Hematopoietic multipotent progenitor cell treated with erythropoietin and hydrocortisone succinate and interleukin-3 and kit ligand, for 6 days (in vitro differentiated cells): Measurements from ENCODE around the gene RIPK3.

Experiments
- DNase-seq: peaks from one replicate; pipeline ENCODE4 v3.0.0-alpha.2; 2015

RIPK3 gene

DNA sequence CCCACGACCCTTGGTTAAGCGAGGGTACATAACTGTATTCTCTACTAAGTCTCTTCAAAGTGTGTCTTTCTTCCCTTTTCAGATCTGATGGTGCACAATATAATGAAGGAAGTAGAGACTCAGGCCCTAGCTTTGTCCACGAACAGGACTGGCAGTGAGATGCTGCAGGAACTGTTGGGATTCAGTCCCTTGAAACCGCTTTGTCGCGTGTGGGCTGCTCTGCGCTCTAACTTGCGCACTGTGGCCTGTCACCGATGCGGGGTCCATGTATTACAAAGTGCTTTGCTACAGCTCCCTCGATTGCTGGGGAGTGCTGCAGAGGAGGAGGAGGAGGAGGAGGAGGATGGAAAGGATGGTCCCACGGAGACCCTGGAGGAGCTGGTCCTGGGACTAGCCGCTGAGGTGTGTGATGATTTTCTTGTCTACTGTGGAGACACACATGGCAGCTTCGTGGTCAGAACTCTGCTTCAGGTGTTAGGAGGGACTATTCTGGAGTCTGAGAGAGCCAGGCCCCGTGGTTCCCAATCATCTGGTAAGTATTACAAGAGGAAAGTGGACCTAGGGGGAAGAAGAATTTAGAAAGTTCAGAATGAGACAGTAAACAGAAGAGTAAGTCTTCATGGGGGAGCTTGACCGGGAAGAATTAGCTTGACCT is 39.3 kb downstream of the RIPK3 start:
- DNase-seq = no peak

DNA sequence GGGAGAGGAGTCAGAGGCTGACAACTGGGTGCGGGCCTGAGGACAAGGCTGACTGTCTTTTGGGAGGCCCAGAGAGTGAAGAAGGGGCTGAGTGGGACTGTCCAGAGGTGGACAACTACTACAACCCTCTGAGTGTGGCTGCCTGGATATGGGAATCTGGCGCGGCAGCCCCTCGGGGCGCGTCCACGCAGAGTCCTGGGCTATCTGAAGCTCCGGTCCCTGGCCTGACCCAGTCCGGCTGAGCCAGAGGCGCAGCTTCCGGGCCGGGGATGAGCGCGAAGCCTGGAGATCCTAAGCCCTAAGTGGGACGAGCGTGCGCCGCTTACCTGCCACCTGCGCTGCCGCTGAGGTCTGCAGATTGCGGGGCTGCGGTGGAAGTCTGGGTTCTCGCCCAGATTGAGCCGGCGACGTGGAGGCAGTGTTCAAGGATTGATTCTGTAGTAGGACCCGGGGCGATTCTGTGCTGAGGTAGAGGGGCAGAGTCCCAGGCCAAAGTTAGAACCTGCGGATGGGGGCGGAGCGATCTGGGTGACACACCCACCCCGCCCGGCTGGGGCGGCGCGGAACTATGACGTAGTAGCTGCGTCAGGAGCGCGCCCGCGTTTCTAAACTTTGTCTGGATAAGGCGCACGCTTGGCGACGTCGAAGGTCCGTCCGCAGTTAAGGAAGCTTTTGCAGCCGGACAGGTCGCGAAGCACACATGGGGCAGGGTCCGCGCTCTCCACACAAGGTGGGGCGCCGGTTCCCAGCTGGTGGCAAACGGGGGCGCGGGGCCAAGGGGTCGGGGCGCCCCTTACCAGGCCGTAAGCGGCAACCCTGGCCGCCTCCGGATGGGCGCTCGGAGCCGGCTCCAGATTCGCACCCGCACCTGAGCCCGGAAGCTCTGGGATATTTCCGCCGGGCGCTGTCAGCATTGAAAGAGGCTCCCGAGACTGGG is 40.3 kb downstream of the RIPK3 start, which contains the start of the genes DHRS1 and NOP9:
TSS of gene DHRS1 (minus strand) at position 526 of the 937 bp plus-strand sequence. CDS start 674 bp downstream, outside the sequence.
TSS of gene NOP9 (plus strand) at position 596 of the 937 bp plus-strand sequence. CDS start at position 701, 105 bp downstream.
- peak; percentile 95 for DNase-seq

DNA sequence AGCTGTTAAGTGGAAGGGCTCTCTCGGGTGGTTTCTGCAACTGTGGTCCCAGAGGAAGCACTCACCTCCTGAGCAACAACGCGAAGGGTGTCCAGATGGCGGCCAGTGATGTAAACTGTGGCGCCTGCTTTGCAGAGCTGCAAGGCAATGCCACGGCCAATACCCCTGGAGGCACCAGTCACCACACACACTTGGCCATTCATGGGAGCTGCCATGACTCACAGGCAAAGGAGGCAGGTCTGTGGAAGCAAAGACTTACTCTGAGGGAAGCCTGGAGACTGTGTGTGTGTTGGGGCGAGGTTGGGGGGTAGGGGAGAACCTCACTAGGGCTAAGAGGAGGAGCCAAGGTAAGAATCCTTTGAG is 40.9 kb downstream of the RIPK3 start:
- DNase-seq = peak; percentile 38

DNA sequence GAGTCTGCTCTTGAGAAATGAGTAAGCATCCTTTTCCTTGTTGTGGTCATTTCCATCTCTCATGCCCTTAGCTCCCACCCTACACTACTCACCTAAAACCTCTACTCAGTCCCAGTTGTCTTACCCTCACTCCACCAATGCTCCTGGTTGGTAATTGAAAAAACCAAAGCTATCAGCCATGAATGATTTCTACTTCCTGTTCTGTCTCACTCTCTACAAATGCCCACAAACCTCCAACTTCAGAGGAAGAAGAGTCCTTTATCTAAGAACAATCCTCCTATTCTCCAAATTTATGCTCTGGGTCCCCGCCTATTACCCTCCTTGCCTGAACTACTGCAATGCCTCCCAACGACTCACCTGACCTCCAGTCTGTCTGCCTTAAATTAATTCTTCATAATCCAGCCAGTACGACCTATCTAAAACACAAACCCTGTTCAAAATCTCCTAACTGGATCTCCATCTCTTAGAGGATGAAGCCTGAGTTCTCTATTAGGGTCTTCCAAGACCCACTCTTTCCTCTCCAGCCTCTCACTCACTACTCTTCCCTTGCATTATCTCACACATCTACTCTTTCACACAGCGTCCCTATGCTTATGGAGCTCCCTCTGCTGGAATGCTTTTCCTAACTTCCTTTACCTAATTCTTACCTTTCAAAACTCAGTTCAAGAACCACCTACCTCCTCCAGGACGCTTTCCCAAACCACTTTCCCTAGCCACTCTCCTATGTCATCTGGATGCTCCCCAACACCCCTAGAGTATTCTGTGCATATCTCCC is 42.4 kb downstream of the RIPK3 start:
- DNase-seq = peak; percentile 73

DNA sequence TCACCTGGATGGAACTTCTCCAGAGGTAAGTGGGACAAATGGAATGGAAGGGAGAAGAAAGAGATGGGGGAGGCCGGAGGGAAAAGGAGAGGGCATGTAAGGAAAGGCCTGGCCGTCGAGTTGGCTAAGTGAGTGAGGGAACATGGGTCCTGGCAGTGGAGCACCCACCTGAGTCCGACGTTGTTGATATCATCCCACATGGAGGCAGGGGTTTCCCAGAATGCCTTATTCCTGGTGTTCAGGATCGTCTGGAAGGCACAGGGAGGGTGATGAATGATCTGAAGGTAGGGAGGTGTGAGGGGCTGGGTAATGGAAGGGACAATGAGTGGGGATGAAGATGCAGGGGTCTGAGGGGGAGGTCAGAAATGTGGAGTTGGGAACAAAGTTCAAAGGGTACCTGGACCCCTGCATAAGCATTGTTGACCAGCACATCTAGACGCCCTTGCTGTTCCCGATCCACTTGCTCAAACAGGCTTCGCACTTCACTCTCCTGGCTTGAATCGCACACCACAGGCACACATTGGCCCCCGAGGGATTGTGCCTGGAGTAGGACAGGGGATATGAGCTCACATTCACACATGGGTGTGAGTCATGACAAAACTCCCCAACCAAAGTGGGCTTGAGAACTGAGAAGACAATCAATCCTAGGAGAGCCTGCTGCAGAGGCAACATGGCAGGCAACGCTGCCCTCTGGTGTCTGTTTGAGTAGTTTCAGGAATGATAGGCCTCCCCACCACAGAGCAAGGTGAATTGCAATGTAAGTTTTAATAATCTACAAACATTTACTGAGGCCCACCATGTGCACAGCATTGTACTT is 43.2 kb downstream of the RIPK3 start:
- peak; percentile 91 for DNase-seq

DNA sequence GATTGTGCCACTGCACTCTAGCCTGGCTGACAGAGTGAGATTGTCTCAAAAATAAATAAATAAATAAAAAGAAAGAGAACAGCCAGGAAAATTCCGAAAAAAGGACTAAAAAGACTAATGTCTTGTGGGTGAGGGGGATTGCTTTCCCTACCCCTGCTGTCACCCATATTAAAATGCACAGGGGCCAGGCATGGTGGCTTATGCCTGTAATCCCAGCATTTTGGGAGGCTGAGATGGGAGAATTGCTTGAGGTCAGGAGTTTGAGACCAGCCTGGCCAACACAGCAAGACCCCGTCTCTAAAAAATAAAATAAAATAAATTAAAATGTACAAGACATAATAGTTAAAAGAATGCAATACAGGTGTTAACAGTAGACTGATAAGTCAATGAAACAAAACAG is 46.3 kb downstream of the RIPK3 start:
- DNase-seq = no peak

DNA sequence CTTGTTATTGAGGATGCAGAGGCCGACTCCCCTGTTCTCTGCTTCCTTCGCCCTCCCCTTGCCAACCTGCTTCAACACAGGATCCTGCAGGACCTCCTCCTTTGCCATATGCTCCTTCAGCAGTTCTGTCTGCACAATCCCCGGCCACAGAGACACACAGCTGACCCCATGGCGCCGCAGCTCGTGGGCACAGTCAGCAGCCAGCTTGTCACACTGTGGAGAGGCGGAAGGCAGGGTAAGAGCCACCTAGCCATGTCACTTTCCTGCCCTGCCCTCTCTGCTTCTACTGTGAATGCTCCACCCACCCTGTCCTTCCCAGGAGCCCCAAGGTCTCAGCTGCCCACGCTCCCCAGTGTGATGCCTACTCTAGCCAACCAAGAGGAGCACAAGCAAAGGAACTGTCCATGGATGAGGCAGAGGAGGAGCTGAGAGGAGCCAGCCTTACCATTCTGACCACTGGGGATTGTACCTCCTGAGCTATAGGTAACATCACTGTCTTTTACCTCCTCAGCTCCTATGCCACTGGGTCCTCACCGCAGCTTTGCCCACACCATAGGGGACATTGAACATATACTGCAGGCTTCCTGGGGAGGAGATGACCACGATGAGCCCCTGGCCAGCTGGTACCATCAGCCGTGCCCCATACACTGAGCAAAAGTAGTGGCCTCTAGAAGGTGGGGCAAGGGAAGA is 47.5 kb downstream of the RIPK3 start:
- DNase-seq = no peak

DNA sequence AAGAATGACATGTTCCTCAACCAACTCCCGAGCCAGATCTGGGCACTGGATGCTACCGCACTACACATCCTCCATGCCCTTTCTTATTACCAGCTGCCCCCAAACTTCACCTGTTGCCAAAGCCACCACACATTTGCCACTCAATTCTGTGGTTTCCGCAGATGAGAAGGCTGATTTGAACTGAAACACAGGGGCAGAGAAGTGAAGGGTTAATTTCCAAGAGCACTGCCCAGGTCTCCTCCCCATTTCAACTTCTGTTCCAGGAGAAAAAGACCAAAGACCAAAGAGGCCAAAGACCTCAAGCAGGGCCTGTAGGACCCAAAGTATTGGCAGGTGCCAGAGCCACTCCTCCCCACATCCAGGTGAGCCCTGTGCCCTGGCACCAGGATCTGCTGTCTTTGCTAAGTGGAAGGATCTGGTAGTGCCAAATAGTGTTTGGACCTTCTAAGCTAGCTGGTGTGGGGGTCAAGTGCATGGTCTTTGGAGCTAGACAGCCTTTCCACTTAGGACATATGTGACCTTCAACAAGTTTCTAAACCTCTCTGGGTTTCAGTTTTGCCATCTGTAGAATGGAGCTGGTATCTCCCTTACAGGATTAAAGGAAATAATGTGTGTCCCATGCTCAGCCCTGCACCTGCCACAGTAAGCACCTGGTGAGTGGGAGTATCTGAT is 48.2 kb downstream of the RIPK3 start:
- DNase-seq = no peak

DNA sequence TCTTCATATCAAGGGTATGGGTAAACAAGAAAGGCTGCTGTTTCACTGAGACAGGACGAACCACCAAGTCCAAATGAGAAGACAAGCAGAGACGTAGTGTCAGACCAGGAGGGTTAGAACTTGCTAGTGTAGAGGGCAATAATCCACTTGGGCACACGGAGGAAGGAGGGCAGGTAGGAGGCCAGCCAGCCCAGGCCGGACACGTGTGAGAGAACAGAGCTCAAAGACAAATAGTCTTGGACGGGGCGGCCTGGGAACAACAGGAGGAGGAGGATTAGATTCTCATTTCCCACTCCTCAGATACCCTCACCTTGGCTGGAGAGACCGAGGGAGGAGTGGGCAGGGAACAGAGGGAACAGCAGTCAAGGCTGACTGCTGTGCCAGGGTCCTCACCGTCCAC is 49.0 kb downstream of the RIPK3 start:
- no peak for DNase-seq

DNA sequence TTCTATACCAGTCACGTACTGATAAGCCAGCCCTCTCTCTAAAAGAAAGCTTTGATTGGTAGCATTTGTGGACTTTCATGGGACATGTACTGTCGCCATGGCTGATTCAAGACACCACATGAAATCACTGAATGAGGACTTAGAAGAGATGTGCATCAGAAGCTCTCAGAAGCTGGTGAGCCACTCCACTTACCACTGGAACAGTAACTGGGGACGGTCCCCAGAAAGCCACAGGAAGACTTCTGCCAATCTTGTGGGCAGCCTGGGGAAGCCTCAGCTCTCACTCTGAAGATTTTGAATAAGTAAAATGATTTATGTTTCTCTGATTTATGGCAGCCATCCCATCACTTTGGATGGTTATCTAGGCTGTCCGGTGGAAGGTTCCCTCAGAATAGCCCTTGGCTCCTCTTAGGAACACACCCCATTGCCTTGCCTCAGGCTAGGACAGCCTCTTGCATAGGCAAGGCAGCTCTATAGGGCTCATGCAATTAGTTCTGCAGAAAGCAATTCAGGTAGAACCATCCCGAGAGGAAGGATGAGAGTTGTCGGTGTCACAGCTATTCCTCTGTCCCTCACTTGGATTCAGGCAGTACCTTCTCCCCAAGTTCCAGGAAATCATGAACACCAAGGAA is 50.0 kb downstream of the RIPK3 start:
- no peak for DNase-seq

DNA sequence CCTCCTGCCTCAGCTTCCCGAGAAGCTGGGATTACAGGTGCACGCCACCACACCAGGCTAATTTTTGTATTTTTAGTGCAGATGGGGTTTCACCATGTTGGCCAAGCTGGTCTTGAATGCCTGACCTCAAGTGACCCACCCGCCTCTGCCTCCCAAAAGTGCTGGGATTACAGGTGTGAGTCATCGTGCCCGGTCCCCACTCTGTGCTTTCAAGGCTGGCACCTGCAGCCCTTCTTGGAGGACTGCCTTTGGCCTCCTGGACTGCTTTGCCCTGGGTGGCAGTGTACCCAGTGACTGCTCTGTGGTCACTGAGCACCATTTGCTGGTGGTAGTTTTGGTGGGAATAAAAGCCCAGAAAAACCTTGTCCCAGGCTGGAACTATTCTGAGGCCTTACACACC is 52.8 kb downstream of the RIPK3 start:
- DNase-seq = no peak
